Chondrocyte (in vitro differentiated cells): ENCODE data around the gene A4GNT. TPM values are rescaled to one million over a fixed set of nuclear protein-coding genes. Genes with fewer than 3 reads are reported as not detected.
A peak's percentile ranks its signal among the peaks of the same experiment; 100 is the strongest.

Source experiments
- DNase-seq: peaks from one replicate; pipeline ENCODE4 v3.0.0; 2021; ENCODE audit warnings: mixed read lengths, low spot score
- H3K27ac Mint-ChIP-seq: one replicate; pipeline ENCODE4 v1.8.0; 2021; ENCODE audit warnings: mild to moderate bottlenecking, moderate library complexity, mixed read lengths; ENCODE audit not compliant: unreplicated experiment
- H3K27me3 Mint-ChIP-seq: 2 replicates; pipeline ENCODE4 v1.8.0; 2021; ENCODE audit warnings: low read depth, mixed read lengths
- H3K36me3 Mint-ChIP-seq: 2 replicates; pipeline ENCODE4 v1.8.0; 2021; ENCODE audit warnings: low read depth, mixed read lengths
- H3K4me1 Mint-ChIP-seq: 2 replicates; pipeline ENCODE4 v1.8.0; 2021; ENCODE audit warnings: low read depth, mild to moderate bottlenecking, mixed read lengths
- H3K4me3 Mint-ChIP-seq: one replicate; pipeline ENCODE4 v1.8.0; 2021; ENCODE audit warnings: mild to moderate bottlenecking, moderate library complexity, mixed read lengths; ENCODE audit not compliant: unreplicated experiment
- H3K9me3 Mint-ChIP-seq: 2 replicates; pipeline ENCODE4 v1.8.0; 2021; ENCODE audit warnings: low read depth, mixed read lengths
- CTCF ChIP-seq: fragments of 200-600 bp; sonication (generic); IDR thresholded peaks from 2 replicates; pipeline ENCODE4 v1.5.0; 2021; ENCODE audit warnings: antibody characterized with exemption, mild to moderate bottlenecking, moderate library complexity
- total RNA-seq: library from RNA; stranded (reverse); gene quantifications from 3 replicates; pipeline ENCODE4 v1.2.1, GENCODE V29; 2021

The A4GNT gene
- total RNA-seq, 1 donor from 2014 or later, result not detected

- no peak for TF ChIP-seq CTCF
- Mint-ChIP-seq H3K4me3 (peak overlapping the region; percentile 55), H3K27me3 (no peaks in the 10 kb centered on the region), H3K9me3 (no peaks in the 10 kb centered on the region), H3K27ac (peak overlapping the region; percentile 96), H3K4me1 (peaks cover 59% of the 10 kb centered on the region), H3K36me3 (peaks cover 32% of the 10 kb centered on the region)
- no peak for DNase-seq
These were observed 49.9 kb downstream of the A4GNT start for GRCh38 chr3:138082085-138082991.

GRCh38 chr3:138081371-138082084 lies 50.7 kb downstream of the A4GNT start:
- DNase-seq, result no peak
- peak overlapping the region; percentile 96 for H3K27ac Mint-ChIP-seq
- H3K4me1 Mint-ChIP-seq, result peaks cover 59% of the 10 kb centered on the region
- H3K9me3 Mint-ChIP-seq, result no peaks in the 10 kb centered on the region
- H3K36me3 Mint-ChIP-seq, result peaks cover 30% of the 10 kb centered on the region
- H3K4me3 Mint-ChIP-seq, result peak overlapping the region; percentile 55
- H3K27me3 Mint-ChIP-seq, result no peaks in the 10 kb centered on the region
- no peak for TF ChIP-seq CTCF

GRCh38 chr3:138079901-138080300 lies 52.3 kb downstream of the A4GNT start:
- Mint-ChIP-seq H3K36me3 (peaks cover 41% of the 10 kb centered on the region), H3K4me3 (no peak overlapping the region), H3K9me3 (no peaks in the 10 kb centered on the region), H3K27me3 (no peaks in the 10 kb centered on the region), H3K4me1 (peaks cover 59% of the 10 kb centered on the region), H3K27ac (peak overlapping the region; percentile 78)
- no peak for DNase-seq
- no peak for TF ChIP-seq CTCF

- Mint-ChIP-seq H3K9me3 (no peaks in the 10 kb centered on the region), H3K36me3 (peaks cover 43% of the 10 kb centered on the region), H3K27ac (peak overlapping the region; percentile 78)
These were observed 53.3 kb downstream of the A4GNT start for GRCh38 chr3:138078901-138079344.

More at GRCh38 chr3:138078901-138079344, 53.3 kb downstream of the A4GNT start:
- peaks cover 59% of the 10 kb centered on the region for H3K4me1 Mint-ChIP-seq
- TF ChIP-seq CTCF, result no peak
- DNase-seq, result no peak
- H3K4me3 Mint-ChIP-seq, result no peak overlapping the region
- H3K27me3 Mint-ChIP-seq, result no peaks in the 10 kb centered on the region
